GM10266 (cell line): ENCODE measurements around the gene PRR16.

Experiments used
- DNase-seq: peaks from one replicate; pipeline ENCODE4 v3.0.0; 2012; ENCODE audit errors: extremely low spot score
- TF ChIP-seq, protein P1 (sequence below): IDR thresholded peaks from 2 replicates; pipeline ENCODE4 v1.5.1; 2012; ENCODE audit warnings: mild to moderate bottlenecking, low read depth; ENCODE audit not compliant: control insufficient read depth, insufficient read depth; ENCODE audit errors: missing control alignments

PRR16 gene

DNA sequence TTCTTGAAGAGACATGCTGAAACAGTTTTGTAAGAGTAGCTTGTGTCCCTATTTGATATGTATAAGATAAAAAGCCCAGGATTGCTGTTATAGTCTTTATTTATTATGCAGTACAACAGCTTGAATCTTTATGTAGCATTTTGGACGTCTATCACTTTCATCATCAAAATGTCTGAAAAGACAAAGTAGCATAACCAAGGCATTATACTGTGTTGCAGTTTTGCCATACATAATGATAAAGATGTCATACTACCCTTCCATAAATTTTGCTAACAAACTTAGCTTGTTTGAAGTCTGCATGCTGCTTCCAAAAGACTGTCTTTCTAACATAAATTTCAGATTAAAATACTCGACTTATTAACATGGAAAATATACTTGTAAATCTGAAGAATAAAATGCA lies 127.8 kb downstream of the PRR16 start:
- no peak for DNase-seq
- TF ChIP-seq, protein P1, sequence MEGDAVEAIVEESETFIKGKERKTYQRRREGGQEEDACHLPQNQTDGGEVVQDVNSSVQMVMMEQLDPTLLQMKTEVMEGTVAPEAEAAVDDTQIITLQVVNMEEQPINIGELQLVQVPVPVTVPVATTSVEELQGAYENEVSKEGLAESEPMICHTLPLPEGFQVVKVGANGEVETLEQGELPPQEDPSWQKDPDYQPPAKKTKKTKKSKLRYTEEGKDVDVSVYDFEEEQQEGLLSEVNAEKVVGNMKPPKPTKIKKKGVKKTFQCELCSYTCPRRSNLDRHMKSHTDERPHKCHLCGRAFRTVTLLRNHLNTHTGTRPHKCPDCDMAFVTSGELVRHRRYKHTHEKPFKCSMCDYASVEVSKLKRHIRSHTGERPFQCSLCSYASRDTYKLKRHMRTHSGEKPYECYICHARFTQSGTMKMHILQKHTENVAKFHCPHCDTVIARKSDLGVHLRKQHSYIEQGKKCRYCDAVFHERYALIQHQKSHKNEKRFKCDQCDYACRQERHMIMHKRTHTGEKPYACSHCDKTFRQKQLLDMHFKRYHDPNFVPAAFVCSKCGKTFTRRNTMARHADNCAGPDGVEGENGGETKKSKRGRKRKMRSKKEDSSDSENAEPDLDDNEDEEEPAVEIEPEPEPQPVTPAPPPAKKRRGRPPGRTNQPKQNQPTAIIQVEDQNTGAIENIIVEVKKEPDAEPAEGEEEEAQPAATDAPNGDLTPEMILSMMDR = no peak

DNA sequence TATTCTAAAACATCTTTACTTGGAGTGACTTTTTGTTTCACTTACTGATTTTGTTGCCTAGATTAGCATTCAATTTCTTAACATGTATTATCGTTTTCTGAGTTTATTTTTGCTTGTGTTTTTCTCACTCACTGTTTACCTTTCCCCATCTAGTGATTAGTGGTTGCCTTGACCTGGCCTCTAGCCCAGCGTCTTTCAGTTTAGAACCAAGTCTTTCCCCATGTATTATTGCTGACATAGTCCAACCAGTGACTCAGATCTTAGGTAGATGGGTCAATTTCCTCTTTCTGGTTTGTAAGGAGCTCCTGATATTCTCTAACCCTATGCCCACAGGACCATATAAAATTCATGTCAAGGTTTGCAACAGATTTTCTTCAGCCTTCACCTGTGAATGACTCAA lies 135.5 kb downstream of the PRR16 start:
- DNase-seq = no peak

DNA sequence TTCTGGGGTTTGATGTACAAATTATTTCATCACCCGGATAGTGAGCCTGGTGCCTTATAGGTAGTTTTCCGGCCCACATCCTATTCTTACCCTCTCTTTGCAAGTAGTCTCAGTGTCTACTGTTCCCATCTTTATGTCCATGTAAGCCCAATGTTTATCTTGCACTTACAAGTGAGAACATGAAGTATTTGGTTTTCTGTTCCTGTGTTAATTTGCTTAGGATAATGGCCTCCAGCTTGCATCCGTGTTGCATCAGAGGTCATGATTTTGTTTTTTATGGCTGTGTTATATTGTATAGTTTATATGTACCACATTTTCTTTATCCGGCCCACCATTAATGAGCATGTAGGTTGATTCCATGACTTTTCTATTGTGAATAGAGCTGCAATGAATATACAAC lies 136.5 kb downstream of the PRR16 start:
- TF ChIP-seq, protein P1 = no peak
- DNase-seq = no peak

More for the DNA sequence above, 135.5 kb downstream of the PRR16 start:
- TF ChIP-seq, protein P1 = no peak

DNA sequence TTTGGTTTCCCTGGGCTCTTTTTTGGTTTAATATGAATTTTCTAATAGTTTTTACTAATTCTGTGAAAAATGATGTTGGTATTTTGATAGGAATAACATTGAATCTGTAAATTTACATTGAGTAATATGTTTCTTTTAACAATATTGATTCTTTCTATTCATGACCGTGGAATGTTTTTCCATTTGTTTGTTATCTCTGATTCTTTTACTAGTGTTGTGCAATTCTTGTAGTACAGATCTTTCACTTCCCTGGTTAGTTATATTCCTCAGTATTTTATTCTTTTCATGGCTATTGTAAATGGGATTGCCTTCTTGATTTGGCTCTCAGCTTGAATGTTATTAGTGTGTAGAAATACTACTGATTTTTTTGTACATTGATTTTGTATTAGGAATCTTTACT lies 137.9 kb downstream of the PRR16 start:
- TF ChIP-seq, protein P1 = no peak
- no peak for DNase-seq

DNA sequence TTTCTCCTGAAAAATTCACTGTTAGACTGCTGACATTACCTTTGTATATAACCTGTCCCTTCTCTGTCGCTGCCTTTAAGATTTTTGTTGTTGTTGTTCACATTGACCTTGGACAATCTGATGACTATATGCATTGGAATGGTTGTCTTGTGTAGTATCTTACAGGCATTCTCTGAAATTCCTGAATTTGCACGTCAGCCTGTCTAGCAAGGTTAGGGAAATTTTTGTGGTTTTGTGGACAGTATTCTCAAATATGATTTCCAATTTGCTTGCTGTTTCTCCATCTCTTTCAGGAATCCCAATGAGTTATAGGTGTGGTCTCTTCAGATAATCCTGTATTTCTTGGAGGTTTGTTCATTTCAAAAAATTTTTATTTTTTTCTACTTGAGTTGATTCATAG lies 140.8 kb downstream of the PRR16 start:
- DNase-seq = no peak
- TF ChIP-seq, protein P1 = no peak

DNA sequence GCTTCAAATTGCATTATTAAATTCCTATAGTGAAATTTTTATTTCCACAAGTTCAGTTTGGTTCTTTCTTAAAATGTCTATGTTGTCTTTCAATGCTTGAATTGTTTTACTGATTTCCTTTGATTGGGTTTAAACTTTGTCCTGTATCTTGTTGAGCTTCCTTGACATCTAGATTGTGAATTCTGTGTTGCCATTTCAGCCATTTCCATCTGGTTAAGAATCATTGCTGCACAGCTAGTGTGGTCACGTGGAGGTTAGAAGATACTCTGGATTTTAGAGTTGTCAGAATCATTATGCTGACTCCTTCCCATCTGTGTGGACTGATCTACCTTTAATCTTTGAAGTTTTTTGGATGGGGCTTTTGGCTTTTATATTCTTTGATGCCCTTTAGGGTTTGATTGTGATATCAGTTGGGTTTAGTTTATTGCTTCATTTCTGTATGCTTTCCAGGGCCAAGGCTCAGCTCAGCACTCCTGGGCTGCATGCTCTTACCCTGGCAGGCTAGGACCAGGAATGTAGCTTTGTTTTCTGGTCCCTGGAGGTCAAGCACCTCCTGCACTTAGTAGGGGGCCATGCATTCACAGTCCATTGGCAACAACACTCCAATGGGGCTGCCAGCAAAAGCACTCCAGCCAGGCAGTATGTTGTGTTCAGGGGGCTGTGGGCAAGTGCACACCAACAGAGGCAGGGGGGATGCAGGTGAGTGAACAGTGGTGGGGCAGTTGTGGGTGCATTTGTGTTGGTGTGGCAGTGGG lies 141.4 kb downstream of the PRR16 start:
- TF ChIP-seq, protein P1 = no peak
- DNase-seq = no peak

DNA sequence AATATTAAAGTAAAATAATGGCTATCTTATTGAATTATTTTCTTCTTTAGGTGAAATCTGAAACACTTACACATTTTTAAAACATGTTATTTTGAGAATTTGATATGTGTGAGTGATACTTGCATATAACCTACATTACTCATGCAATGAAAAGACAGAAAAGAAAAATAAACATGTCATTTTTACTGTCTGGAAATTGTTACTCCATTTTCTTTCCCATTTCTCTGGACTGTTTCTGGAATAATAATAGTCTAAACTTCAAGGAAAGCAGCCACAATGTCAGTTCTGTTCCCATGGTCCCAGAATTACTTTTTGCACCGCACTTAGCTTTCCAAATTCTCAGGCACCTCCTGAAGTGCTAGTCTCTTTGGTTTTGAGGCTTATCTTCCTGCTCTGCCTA lies 145.5 kb downstream of the PRR16 start:
- TF ChIP-seq, protein P1 = no peak
- DNase-seq = no peak
